CD4-positive, CD25-positive, alpha-beta regulatory T cell (primary cell): Measurements from ENCODE around the gene RAD51B. TPM values are rescaled to one million over a fixed set of nuclear protein-coding genes. Genes with fewer than 3 reads are reported as not detected.

Experiments used
- ATAC-seq, 2 donors: fragments of 150-1000 bp; cut with Tn5 transposase; one replicate each; pipeline ENCODE4 v1.10.0; 2021; ENCODE audit warnings: low read depth in 2 of 2, moderate number of reproducible peaks in 2 of 2, moderate library complexity in 1 of 2
- DNase-seq, 3 donors: peaks; one replicate each; pipeline versions ENCODE4 v3.0.0 to v3.0.0-alpha.2; 2012 to 2022; ENCODE audit warnings: mixed read lengths in 1 of 3
- H3K27ac ChIP-seq: one replicate; pipeline ENCODE4 v1.7.0; 2013; ENCODE audit warnings: mild to moderate bottlenecking, low read length; ENCODE audit not compliant: insufficient read depth, poor library complexity, severe bottlenecking
- H3K27me3 ChIP-seq: one replicate; pipeline ENCODE4 v1.7.0; 2013; ENCODE audit warnings: low read length; ENCODE audit not compliant: control insufficient read depth, insufficient read depth
- H3K36me3 ChIP-seq: one replicate; pipeline ENCODE4 v1.7.0; 2013; ENCODE audit warnings: mild to moderate bottlenecking, low read length, moderate library complexity; ENCODE audit not compliant: control insufficient read depth, insufficient read depth
- H3K4me1 ChIP-seq: 2 replicates; pipeline ENCODE4 v1.7.0; 2013; ENCODE audit warnings: mild to moderate bottlenecking, low read length; ENCODE audit not compliant: insufficient read depth, control insufficient read depth, poor library complexity, severe bottlenecking
- H3K4me3 ChIP-seq: one replicate; pipeline ENCODE4 v1.7.0; 2013; ENCODE audit warnings: low read depth, mild to moderate bottlenecking, low read length, moderate library complexity
- H3K9me3 ChIP-seq, 2 experiments: 1 replicate in 1 of 2; 2 replicates in 1 of 2; pipeline ENCODE4 v1.7.0; 2013; ENCODE audit warnings: low read length in 2 of 2, mild to moderate bottlenecking in 1 of 2, moderate library complexity in 1 of 2; ENCODE audit not compliant: control insufficient read depth in 2 of 2
- H3K27ac Mint-ChIP-seq, 3 donors: one replicate each; pipeline ENCODE4 v1.8.0; 2020 to 2022; ENCODE audit warnings: mild to moderate bottlenecking in 3 of 3, mixed read lengths in 3 of 3, moderate library complexity in 2 of 3
- H3K27me3 Mint-ChIP-seq: one replicate; pipeline ENCODE4 v1.8.0; 2022; ENCODE audit warnings: mild to moderate bottlenecking, mixed read lengths
- H3K36me3 Mint-ChIP-seq: one replicate; pipeline ENCODE4 v1.8.0; 2020; ENCODE audit warnings: mixed read lengths
- H3K4me1 Mint-ChIP-seq, 4 donors: one replicate each; pipeline ENCODE4 v1.8.0; 2020 to 2022; ENCODE audit warnings: mixed read lengths in 4 of 4, mild to moderate bottlenecking in 1 of 4
- H3K4me3 Mint-ChIP-seq, 4 donors: one replicate each; pipeline ENCODE4 v1.8.0; 2020 to 2022; ENCODE audit warnings: mild to moderate bottlenecking in 4 of 4, mixed read lengths in 4 of 4, moderate library complexity in 3 of 4
- H3K9me3 Mint-ChIP-seq, 7 donors: one replicate each; pipeline ENCODE4 v1.8.0; 2020 to 2022; ENCODE audit warnings: mixed read lengths in 7 of 7, mild to moderate bottlenecking in 3 of 7, moderate library complexity in 2 of 7
- polyA plus RNA-seq, 4 donors: library from polyadenylated mRNA; unstranded; fragments of 300-500 nt; fragmentation: Illumina TruSeq; gene quantifications; one replicate each; pipeline ENCODE4 v1.2.3, GENCODE V29; 2021
- total RNA-seq: library from RNA; stranded (reverse); gene quantifications from one replicate; pipeline ENCODE4 v1.2.3, GENCODE V29; 2022

Gene RAD51B
- total and polyA plus RNA-seq, 5 donors from 2014 or later = 19.1 to 40.2 (median 28.1) TPM

DNA sequence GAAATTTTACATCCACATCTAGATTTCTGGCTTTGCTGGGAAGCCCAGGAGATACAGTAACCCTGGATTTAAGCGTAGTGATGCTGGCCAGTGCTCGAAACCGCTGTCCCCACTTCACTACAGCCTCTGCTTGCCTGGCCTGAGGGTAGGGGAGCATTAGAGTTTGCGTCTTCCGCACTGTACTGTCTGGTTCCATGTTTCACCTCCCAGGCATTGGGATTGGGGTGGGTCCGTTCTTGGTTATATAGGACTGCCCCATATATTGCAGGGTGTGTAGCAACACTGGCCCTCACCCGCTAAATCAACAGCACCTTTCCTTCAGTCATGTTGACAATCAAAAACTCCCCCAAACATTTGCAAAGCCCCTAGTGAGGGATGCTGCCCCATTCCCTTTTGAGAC is 732.5 kb downstream of the RAD51B start:
- Mint-ChIP-seq H3K27ac (peak overlapping the region in 1 of 3 donors; percentile 37), H3K36me3 (peaks cover 4% of the 10 kb centered on the region), H3K4me3 (no peak overlapping the region), H3K4me1 (peaks cover 0 to 23% (median 2%) of the 10 kb centered on the region in 4 donors), H3K9me3 (peaks cover 0 to 1% (median 0%) of the 10 kb centered on the region in 7 donors), H3K27me3 (no peaks in the 10 kb centered on the region)
- no peaks in the 10 kb centered on the region for H3K4me1 ChIP-seq
- H3K9me3 ChIP-seq = no peaks in the 10 kb centered on the region
- ATAC-seq (no peak), DNase-seq (no peak)
- H3K27ac ChIP-seq = no peak overlapping the region
- H3K27me3 ChIP-seq = no peaks in the 10 kb centered on the region
- H3K36me3 ChIP-seq = no peaks in the 10 kb centered on the region
- no peak overlapping the region for H3K4me3 ChIP-seq

DNA sequence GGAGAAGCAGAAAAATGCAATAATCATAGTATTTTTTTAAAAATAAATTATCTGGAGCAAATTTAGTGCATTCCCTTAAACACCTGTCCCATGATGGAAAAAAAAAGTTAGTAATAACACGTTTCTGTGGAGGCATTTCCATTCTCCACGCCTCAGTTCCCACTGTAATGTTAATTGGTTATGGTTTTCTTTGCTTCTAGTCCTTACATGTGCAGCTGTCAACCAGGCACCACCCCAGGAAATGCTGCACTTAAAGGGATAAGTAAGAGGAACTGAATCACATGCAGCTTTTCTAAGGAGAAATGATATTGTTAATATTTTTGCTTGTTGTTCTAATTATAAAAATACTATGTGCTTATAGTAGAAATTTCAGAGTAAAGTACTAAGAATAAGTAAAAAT is 733.0 kb downstream of the RAD51B start:
- Mint-ChIP-seq H3K27me3 (no peaks in the 10 kb centered on the region), H3K27ac (peak overlapping the region in 1 of 3 donors; percentile 37), H3K9me3 (peaks cover 0 to 1% (median 0%) of the 10 kb centered on the region in 7 donors), H3K4me3 (no peak overlapping the region), H3K36me3 (peaks cover 4% of the 10 kb centered on the region), H3K4me1 (peaks cover 0 to 28% (median 3%) of the 10 kb centered on the region in 4 donors)
- Histone ChIP-seq H3K4me3 (no peak overlapping the region), H3K9me3 (no peaks in the 10 kb centered on the region), H3K36me3 (no peaks in the 10 kb centered on the region), H3K4me1 (no peaks in the 10 kb centered on the region), H3K27ac (no peak overlapping the region), H3K27me3 (no peaks in the 10 kb centered on the region)
- DNase-seq (no peak), ATAC-seq (no peak)

GRCh38 chr14:68553311-68553710 is 733.7 kb downstream of the RAD51B start:
- Histone ChIP-seq H3K27ac (no peak overlapping the region), H3K36me3 (no peaks in the 10 kb centered on the region), H3K4me3 (no peak overlapping the region), H3K9me3 (no peaks in the 10 kb centered on the region), H3K4me1 (no peaks in the 10 kb centered on the region), H3K27me3 (no peaks in the 10 kb centered on the region)
- H3K27me3 Mint-ChIP-seq = no peaks in the 10 kb centered on the region
- H3K9me3 Mint-ChIP-seq = peaks cover 0 to 1% (median 0%) of the 10 kb centered on the region in 7 donors
- ATAC-seq = no peak
- peak overlapping the region in 1 of 3 donors; percentile 54 for H3K27ac Mint-ChIP-seq
- no peak for DNase-seq
- H3K36me3 Mint-ChIP-seq = peaks cover 4% of the 10 kb centered on the region
- H3K4me3 Mint-ChIP-seq = no peak overlapping the region
- H3K4me1 Mint-ChIP-seq = peaks cover 0 to 30% (median 3%) of the 10 kb centered on the region in 4 donors

DNA sequence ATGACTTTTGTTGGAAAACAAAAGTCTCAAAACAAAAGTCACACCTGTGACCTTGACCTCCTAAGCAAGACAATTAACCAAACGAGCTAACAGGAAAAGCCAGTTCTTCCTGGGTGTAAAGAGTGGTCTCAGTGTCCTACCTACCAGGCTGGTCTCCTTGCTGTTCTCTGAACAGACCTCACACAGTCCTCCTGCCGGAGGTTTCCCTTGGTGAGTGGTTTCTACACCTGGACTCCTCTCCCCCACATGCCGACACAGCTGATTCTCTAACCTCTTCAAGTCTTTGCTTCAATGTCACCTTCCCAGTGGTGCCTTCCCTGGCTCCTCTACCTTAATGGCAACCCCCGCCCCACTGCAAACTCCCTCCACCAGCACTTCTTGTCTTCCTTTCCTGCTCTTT is 734.7 kb downstream of the RAD51B start:
- Mint-ChIP-seq H3K27ac (peak overlapping the region in 2 of 3 donors; percentile 3 to 57), H3K4me1 (peaks cover 0 to 33% (median 3%) of the 10 kb centered on the region in 4 donors), H3K27me3 (no peaks in the 10 kb centered on the region), H3K36me3 (peaks cover 4% of the 10 kb centered on the region), H3K9me3 (peaks cover 0 to 1% (median 0%) of the 10 kb centered on the region in 7 donors), H3K4me3 (no peak overlapping the region)
- ATAC-seq (no peak), DNase-seq (no peak)
- Histone ChIP-seq H3K4me3 (no peak overlapping the region), H3K27ac (no peak overlapping the region), H3K36me3 (no peaks in the 10 kb centered on the region), H3K27me3 (no peaks in the 10 kb centered on the region), H3K4me1 (no peaks in the 10 kb centered on the region), H3K9me3 (no peaks in the 10 kb centered on the region)

DNA sequence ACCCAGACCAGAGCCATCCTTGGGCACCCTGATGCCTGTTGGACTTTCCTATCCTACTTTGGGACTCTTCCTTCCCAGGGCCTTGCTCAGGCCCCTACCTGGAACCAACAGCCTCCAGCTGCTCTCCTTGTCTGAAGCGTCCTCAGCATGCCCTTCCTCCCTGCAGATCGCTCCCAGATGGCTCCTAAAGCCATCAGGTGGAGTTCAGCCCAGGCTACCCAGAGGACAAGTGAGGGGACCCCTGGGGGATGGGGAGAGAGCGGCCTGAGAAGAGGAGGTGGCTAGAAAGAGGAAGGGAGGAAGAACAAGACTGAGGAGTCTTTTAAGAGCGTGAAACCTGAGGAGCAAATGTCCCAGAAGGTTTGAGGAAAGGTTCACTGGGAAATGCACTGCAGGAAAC is 736.7 kb downstream of the RAD51B start:
- H3K27ac Mint-ChIP-seq = no peak overlapping the region
- H3K27me3 ChIP-seq = no peaks in the 10 kb centered on the region
- no peak for DNase-seq
- H3K4me3 ChIP-seq = no peak overlapping the region
- no peak for ATAC-seq
- peaks cover 4% of the 10 kb centered on the region for H3K36me3 Mint-ChIP-seq
- peaks cover 0 to 33% (median 3%) of the 10 kb centered on the region in 4 donors for H3K4me1 Mint-ChIP-seq
- no peaks in the 10 kb centered on the region for H3K4me1 ChIP-seq
- H3K9me3 ChIP-seq = no peaks in the 10 kb centered on the region
- H3K9me3 Mint-ChIP-seq = peaks cover 0 to 1% (median 0%) of the 10 kb centered on the region in 7 donors
- no peak overlapping the region for H3K4me3 Mint-ChIP-seq
- no peak overlapping the region for H3K27ac ChIP-seq
- no peaks in the 10 kb centered on the region for H3K36me3 ChIP-seq
- H3K27me3 Mint-ChIP-seq = no peaks in the 10 kb centered on the region

DNA sequence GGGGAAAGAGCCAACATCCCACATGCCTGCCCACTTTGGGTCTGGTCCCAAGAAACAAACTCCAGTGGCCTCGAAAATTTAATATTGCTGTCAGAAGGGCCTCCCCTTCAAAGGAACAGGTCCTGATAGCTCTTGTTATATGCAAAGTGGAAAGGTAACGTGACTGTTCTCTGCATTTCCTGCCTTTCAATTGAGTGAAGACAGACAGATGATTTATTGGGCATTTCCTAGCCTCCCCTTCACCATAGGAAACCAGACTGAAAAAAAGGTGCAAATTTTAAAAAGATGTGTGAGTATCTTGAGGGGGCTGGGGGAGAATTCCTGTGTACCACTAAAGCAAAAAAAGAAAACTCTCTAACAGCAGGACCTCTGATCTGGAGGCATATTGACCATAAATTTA is 738.1 kb downstream of the RAD51B start:
- no peak for ATAC-seq
- H3K4me1 Mint-ChIP-seq = peaks cover 0 to 28% (median 5%) of the 10 kb centered on the region in 4 donors
- Histone ChIP-seq H3K4me1 (no peaks in the 10 kb centered on the region), H3K4me3 (no peak overlapping the region), H3K27me3 (no peaks in the 10 kb centered on the region), H3K36me3 (no peaks in the 10 kb centered on the region), H3K27ac (no peak overlapping the region), H3K9me3 (no peaks in the 10 kb centered on the region)
- H3K4me3 Mint-ChIP-seq = no peak overlapping the region
- DNase-seq = peak in 1 of 3 donors; percentile 12
- H3K9me3 Mint-ChIP-seq = peaks cover 0 to 1% (median 0%) of the 10 kb centered on the region in 7 donors
- no peaks in the 10 kb centered on the region for H3K27me3 Mint-ChIP-seq
- H3K36me3 Mint-ChIP-seq = peaks cover 4% of the 10 kb centered on the region
- peak overlapping the region in 1 of 3 donors; percentile 69 for H3K27ac Mint-ChIP-seq

GRCh38 chr14:68558096-68558495 is 738.5 kb downstream of the RAD51B start:
- no peaks in the 10 kb centered on the region for H3K27me3 Mint-ChIP-seq
- no peaks in the 10 kb centered on the region for H3K9me3 ChIP-seq
- H3K27me3 ChIP-seq = no peaks in the 10 kb centered on the region
- ATAC-seq = no peak
- H3K4me1 ChIP-seq = no peaks in the 10 kb centered on the region
- no peak overlapping the region for H3K4me3 ChIP-seq
- no peak overlapping the region for H3K27ac Mint-ChIP-seq
- peaks cover 0 to 1% (median 0%) of the 10 kb centered on the region in 7 donors for H3K9me3 Mint-ChIP-seq
- H3K4me3 Mint-ChIP-seq = no peak overlapping the region
- no peak for DNase-seq
- no peak overlapping the region for H3K27ac ChIP-seq
- H3K36me3 ChIP-seq = no peaks in the 10 kb centered on the region
- peaks cover 0 to 26% (median 6%) of the 10 kb centered on the region in 4 donors for H3K4me1 Mint-ChIP-seq
- peaks cover 4% of the 10 kb centered on the region for H3K36me3 Mint-ChIP-seq

- Mint-ChIP-seq H3K4me1 (peaks cover 0 to 34% (median 8%) of the 10 kb centered on the region in 4 donors), H3K27ac (no peak overlapping the region), H3K36me3 (peaks cover 4% of the 10 kb centered on the region), H3K27me3 (no peaks in the 10 kb centered on the region), H3K4me3 (no peak overlapping the region), H3K9me3 (peaks cover 0 to 1% (median 0%) of the 10 kb centered on the region in 7 donors)
- no peak for DNase-seq
- ATAC-seq = no peak
- Histone ChIP-seq H3K4me3 (no peak overlapping the region), H3K27me3 (no peaks in the 10 kb centered on the region), H3K9me3 (no peaks in the 10 kb centered on the region), H3K27ac (no peak overlapping the region), H3K36me3 (no peaks in the 10 kb centered on the region), H3K4me1 (peaks cover 3% of the 10 kb centered on the region)
Observed at GRCh38 chr14:68559949-68560348, 740.4 kb downstream of the RAD51B start.
